Fibroblast of upper back skin (primary cell): Measurements from ENCODE around the gene KIF26B.

Experiments used
- DNase-seq: peaks from one replicate; pipeline ENCODE4 v3.0.0-alpha.2; 2013

The KIF26B gene

GRCh38 chr1:245608271-245608670, 453.5 kb downstream of the KIF26B start:
- no peak for DNase-seq

- no peak for DNase-seq
These were observed 454.8 kb downstream of the KIF26B start for GRCh38 chr1:245609354-245610150.

GRCh38 chr1:245611251-245611650, 456.5 kb downstream of the KIF26B start:
- no peak for DNase-seq

- DNase-seq, result no peak
These were observed 459.7 kb downstream of the KIF26B start for GRCh38 chr1:245614476-245614875.

GRCh38 chr1:245615001-245615400, 460.2 kb downstream of the KIF26B start:
- DNase-seq, result peak; percentile 25

GRCh38 chr1:245621589-245621988, 466.8 kb downstream of the KIF26B start:
- DNase-seq, result no peak

GRCh38 chr1:245622332-245623014, 467.7 kb downstream of the KIF26B start:
- no peak for DNase-seq

GRCh38 chr1:245641384-245641783, 486.6 kb downstream of the KIF26B start:
- no peak for DNase-seq

GRCh38 chr1:245645406-245645805, 490.6 kb downstream of the KIF26B start:
- no peak for DNase-seq

- no peak for DNase-seq
These were observed 491.1 kb downstream of the KIF26B start for GRCh38 chr1:245645894-245646293.

GRCh38 chr1:245648749-245649522, 494.2 kb downstream of the KIF26B start:
- DNase-seq, result no peak

- no peak for DNase-seq
These were observed 494.9 kb downstream of the KIF26B start for GRCh38 chr1:245649666-245650065.

GRCh38 chr1:245650441-245650960, 495.7 kb downstream of the KIF26B start:
- no peak for DNase-seq

- DNase-seq, result no peak
These were observed 496.3 kb downstream of the KIF26B start for GRCh38 chr1:245651093-245651492.

- DNase-seq, result no peak
These were observed 497.3 kb downstream of the KIF26B start for GRCh38 chr1:245652116-245652515.

- no peak for DNase-seq
These were observed 498.1 kb downstream of the KIF26B start for GRCh38 chr1:245652660-245653427.

GRCh38 chr1:245654460-245655050, 499.8 kb downstream of the KIF26B start:
- DNase-seq, result no peak

- no peak for DNase-seq
These were observed 501.5 kb downstream of the KIF26B start for GRCh38 chr1:245656189-245656717.

GRCh38 chr1:245657371-245657770, 502.6 kb downstream of the KIF26B start:
- DNase-seq, result no peak

- DNase-seq, result no peak
These were observed 508.6 kb downstream of the KIF26B start for GRCh38 chr1:245663373-245663772.

- DNase-seq, result no peak
These were observed 509.1 kb downstream of the KIF26B start for GRCh38 chr1:245663841-245664240.

- no peak for DNase-seq
These were observed 511.6 kb downstream of the KIF26B start for GRCh38 chr1:245666412-245666811.
